ENCODE data around the gene SELENOI.

DNA sequence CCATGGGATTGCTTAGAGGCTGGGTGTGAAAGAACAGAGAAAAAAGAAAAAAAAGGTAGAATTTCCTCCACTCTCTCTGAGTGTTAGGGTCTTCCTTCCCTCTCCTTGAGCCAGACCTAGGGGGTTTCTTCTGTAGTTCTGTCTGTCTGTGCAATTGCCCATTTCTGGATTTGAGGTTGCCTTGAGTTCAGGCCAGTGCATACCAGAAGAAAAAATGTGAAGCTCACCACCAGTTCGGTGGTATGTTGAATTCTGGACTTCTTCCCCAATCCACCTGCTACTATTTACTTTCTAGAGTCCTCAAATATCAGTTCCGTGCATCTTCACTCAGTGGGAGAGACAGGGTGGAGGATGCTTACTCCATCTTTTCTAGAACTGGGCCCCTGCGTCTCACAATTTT lies 15.3 kb upstream of the SELENOI start:
- TF ChIP-seq GATA2 (IDR thresholded peaks at IDR 0.05; ENCODE audit: low read depth, low read length), result no peak
- TF ChIP-seq GATA3 (IDR thresholded peaks at IDR 0.05; ENCODE audit: low read depth, low read length), result no peak
